A673 (cell line): ENCODE measurements around the gene MYH10.

ENCODE experiments used
- CTCF ChIP-seq: fragments of 300-800, 200-600 bp; sonication (generic); conservative IDR thresholded peaks from 2 replicates; pipeline ENCODE4 v1.5.1; 2017; ENCODE audit warnings: low read depth, mild to moderate bottlenecking, antibody characterized with exemption, low read length, moderate library complexity, mixed read lengths
- EZH2 ChIP-seq: fragments of 200-600 bp; sonication (generic); IDR thresholded peaks from 2 replicates; pipeline ENCODE4 v1.6.1; 2017; ENCODE audit warnings: borderline replicate concordance, low read depth, mild to moderate bottlenecking, mixed read lengths, antibody characterized with exemption, low read length; ENCODE audit not compliant: poor library complexity, severe bottlenecking

- TF ChIP-seq CTCF (no peak), EZH2 (no peak)
These were observed 186.0 kb downstream of the MYH10 start for GRCh38 chr17:8444494-8444893.
